HepG2 (cell line): ENCODE data around the gene IDUA. TPM values are rescaled to one million over a fixed set of nuclear protein-coding genes. Genes with fewer than 3 reads are reported as not detected.

ENCODE experiments used
- ATAC-seq: fragments of 200-7000 bp; cut with Tn5 transposase; 3 replicates; pipeline ENCODE4 v1.9.1; 2020; ENCODE audit warnings: mild to moderate bottlenecking, moderate library complexity
- BruUV-seq: library from RNA; stranded (reverse); fragments of 400-500 nt; replicated peaks from 2 replicates; lab custom pipeline; 2021; lab: Mats Ljungman, UMichigan
- CTCF ChIA-PET: fragments of 300-600 bp; formaldehyde crosslinking; extraction: SDS; loops from one replicate; lab custom pipeline; 2021; ENCODE audit warnings: low total read pairs, inconsistent platforms, low intra/inter-chr PET ratio; lab: Yijun Ruan, JAX
- POLR2A ChIA-PET: fragments of 350-600 bp; sonication (Branson Sonifier 250); formaldehyde crosslinking; loops from one replicate; lab custom pipeline; 2020; ENCODE audit warnings: antibody characterized with exemption, inconsistent platforms; lab: Yijun Ruan, JAX
- DNase-seq: peaks from one replicate; pipeline ENCODE4 v3.0.0-alpha.2; 2015; ENCODE audit warnings: low spot score
- FAIRE-seq: peaks from 3 replicates; lab custom pipeline; 2011; peaks lifted over from hg19 to GRCh38; lab: Jason Lieb, UNC
- H2AFZ ChIP-seq: one replicate; pipeline ENCODE4 v1.6.1; 2011; ENCODE audit warnings: low read length, inconsistent platforms
- H3K27ac ChIP-seq: fragments of 300-600 bp; 3 replicates; pipeline ENCODE4 v1.8.0; 2011; ENCODE audit warnings: mixed run types, mild to moderate bottlenecking, mixed read lengths, low read length, inconsistent platforms; ENCODE audit not compliant: insufficient read depth; ENCODE audit errors: extremely low read length
- H3K27me3 ChIP-seq, 2 experiments: fragments of 200-600 bp in 1 of 2; 2 replicates in 1 of 2; 3 replicates in 1 of 2; pipeline versions ENCODE4 v1.6.0 to v1.8.0; 2011; ENCODE audit warnings: low read length in 2 of 2, mild to moderate bottlenecking in 2 of 2, moderate library complexity in 2 of 2, inconsistent platforms in 1 of 2; ENCODE audit not compliant: insufficient read depth in 2 of 2, control insufficient read depth in 1 of 2
- H3K36me3 ChIP-seq, 2 experiments: fragments of 200-600 bp in 1 of 2; replicated peaks in 1 of 2; 2 replicates in 1 of 2; 3 replicates in 1 of 2; pipeline versions ENCODE4 v1.5.1 to v1.8.0; 2011; ENCODE audit warnings: low read length in 2 of 2, inconsistent platforms in 1 of 2; ENCODE audit not compliant: insufficient read depth in 2 of 2, control insufficient read depth in 1 of 2
- H3K4me1 ChIP-seq: 2 replicates; pipeline ENCODE4 v1.5.1; 2012; ENCODE audit warnings: low read length, inconsistent platforms; ENCODE audit not compliant: insufficient read depth
- H3K4me2 ChIP-seq: 2 replicates; pipeline ENCODE4 v1.6.0; 2011; ENCODE audit warnings: low read depth, low read length, inconsistent platforms
- H3K4me3 ChIP-seq, 3 experiments: fragments of 200-600 bp in 1 of 3; sonication (generic), shearing (Covaris generic) in 1 of 3; replicated peaks in 1 of 3; 2 replicates each; pipeline ENCODE4 v1.5.1; 2011 to 2016; ENCODE audit warnings: low read length in 3 of 3, inconsistent platforms in 2 of 3, low read depth in 2 of 3, mild to moderate bottlenecking in 2 of 3, control low read depth in 1 of 3, mixed read lengths in 1 of 3; ENCODE audit not compliant: insufficient read depth in 1 of 3
- H3K79me2 ChIP-seq: one replicate; pipeline ENCODE4 v1.6.1; 2011; ENCODE audit warnings: low read length, inconsistent platforms; ENCODE audit not compliant: insufficient read depth
- H3K9ac ChIP-seq: 2 replicates; pipeline ENCODE4 v1.6.0; 2011; ENCODE audit warnings: mild to moderate bottlenecking, low read depth, low read length, inconsistent platforms; ENCODE audit not compliant: insufficient read depth
- H3K9me3 ChIP-seq: 2 replicates; pipeline ENCODE4 v1.5.1; 2012; ENCODE audit warnings: mild to moderate bottlenecking, low read length
- H4K20me1 ChIP-seq: 2 replicates; pipeline ENCODE4 v1.6.0; 2011; ENCODE audit warnings: inconsistent platforms, mild to moderate bottlenecking, low read length, moderate library complexity; ENCODE audit not compliant: insufficient read depth
- ADNP ChIP-seq: sonication (generic); formaldehyde crosslinking; IDR thresholded peaks from 2 replicates; pipeline ENCODE4 v1.4.0; 2020; ENCODE audit warnings: missing genetic modification reagents
- ATF7-NPFF ChIP-seq: sonication (generic); formaldehyde crosslinking; IDR thresholded peaks from 2 replicates; pipeline ENCODE4 v1.8.1; 2023; ENCODE audit warnings: mild to moderate bottlenecking, low read depth, missing genetic modification reagents, moderate library complexity
- BORCS8-MEF2B ChIP-seq: sonication (generic); formaldehyde crosslinking; IDR thresholded peaks from 2 replicates; pipeline ENCODE4 v1.8.0; 2022; ENCODE audit warnings: mild to moderate bottlenecking, missing genetic modification reagents
- YEATS2 ChIP-seq: sonication (generic); formaldehyde crosslinking; IDR thresholded peaks from 2 replicates; pipeline ENCODE4 v1.4.0; 2020; ENCODE audit warnings: missing genetic modification reagents, borderline replicate concordance
- ZBTB34 ChIP-seq: sonication (generic); formaldehyde crosslinking; IDR thresholded peaks from 2 replicates; pipeline ENCODE4 v1.8.0; 2022; ENCODE audit warnings: mild to moderate bottlenecking, missing genetic modification reagents
- ZNF121 ChIP-seq: sonication (generic); formaldehyde crosslinking; IDR thresholded peaks from 2 replicates; pipeline ENCODE4 v1.5.0; 2020; ENCODE audit warnings: mild to moderate bottlenecking, missing genetic modification reagents
- ZNF333 ChIP-seq: sonication (generic); formaldehyde crosslinking; IDR thresholded peaks from 2 replicates; pipeline ENCODE4 v1.4.0; 2020; ENCODE audit warnings: mild to moderate bottlenecking, missing genetic modification reagents, borderline replicate concordance
- ZNF337 ChIP-seq: sonication (generic); formaldehyde crosslinking; IDR thresholded peaks from 2 replicates; pipeline ENCODE4 v1.5.1; 2020; ENCODE audit warnings: missing genetic modification reagents, low read depth, mild to moderate bottlenecking, borderline replicate concordance
- ZNF574 ChIP-seq: sonication (generic); formaldehyde crosslinking; IDR thresholded peaks from 2 replicates; pipeline ENCODE4 v1.4.0; 2020; ENCODE audit warnings: missing genetic modification reagents
- WGBS: methylation state at CpG from one replicate; pipeline ENCODE4 v1.1.6; 2017; ENCODE audit warnings: low lambda C conversion rate; 5-methylcytosine and 5-hydroxymethylcytosine counted together
- in situ Hi-C: cut with HindIII; loops from 2 replicates; pipeline ENCODE4 v1.10.0; 2017; ENCODE audit warnings: low pct_unique_long_range_greater_than_20kb; ENCODE audit not compliant: extremely low pct_ligation_motif_present
- intact Hi-C: fragments of 100-400 bp; cut with micrococcal nuclease; formaldehyde crosslinking; loops from one replicate; pipeline ENCODE4 v1.10.0; 2022; ENCODE audit not compliant: unreplicated experiment
- polyA plus RNA-seq, 8 experiments: library from polyadenylated mRNA; depleted of rRNA in 3 of 8; stranded (reverse) in 7 of 8; unstranded in 1 of 8; fragments of >200 nt; fragmentation: Illumina TruSeq in 4 of 8; extraction: Trizol in 4 of 8; gene quantifications; 2 replicates each; pipeline versions ENCODE4 v1.2.1 to v1.2.3, GENCODE V29; 2011 to 2016; ENCODE audit warnings: low read depth in 4 of 8, missing spikeins in 1 of 8, mixed read lengths in 1 of 8; ENCODE audit not compliant: insufficient read depth in 1 of 8
- total RNA-seq, 5 experiments: library from RNA; depleted of rRNA; stranded (reverse); fragments of >200 nt; fragmentation: Illumina TruSeq; extraction: Trizol; gene quantifications; 2 replicates each; pipeline ENCODE4 v1.2.3, GENCODE V29; 2016; ENCODE audit warnings: low read depth in 1 of 5
- TF ChIP-seq, protein P1 (sequence below): sonication (generic); formaldehyde crosslinking; IDR thresholded peaks from 2 replicates; pipeline ENCODE4 v1.4.0; 2020; ENCODE audit warnings: missing genetic modification reagents, borderline replicate concordance
- TF ChIP-seq, protein P2 (sequence below): sonication (generic); formaldehyde crosslinking; IDR thresholded peaks from 2 replicates; pipeline ENCODE4 v1.5.0; 2020; ENCODE audit warnings: missing genetic modification reagents, mild to moderate bottlenecking, borderline replicate concordance
- TF ChIP-seq, protein P3 (sequence below): sonication (generic); formaldehyde crosslinking; IDR thresholded peaks from 2 replicates; pipeline ENCODE4 v1.5.0; 2020; ENCODE audit warnings: missing genetic modification reagents

IDUA gene
- total and polyA plus RNA-seq, 2 of the 13 experiments (the other 11 are each of a cell fraction or from before 2014, with no cell fraction given) = 0.77 to 1.0 TPM

- no peak overlapping the region; a peak in 1 of 6 replicates for H3K4me3 ChIP-seq
- no peak overlapping the region for H3K4me2 ChIP-seq
- intact Hi-C loops (no loop called here), in situ Hi-C loops (no loop called here)
- peaks cover 69% of the 10 kb centered on the region for H3K4me1 ChIP-seq
- H3K9ac ChIP-seq = no peak overlapping the region
- H3K27me3 ChIP-seq = peaks cover 18 to 69% of the 10 kb centered on the region in 2 experiments
- no peaks in the 10 kb centered on the region for H3K79me2 ChIP-seq
- no peaks in the 10 kb centered on the region for H3K9me3 ChIP-seq
- BruUV-seq = no TSS peak
- peaks cover 14% of the 10 kb centered on the region; the same call in 1 of the 2 replicates for H4K20me1 ChIP-seq
- ATAC-seq (no peak), FAIRE-seq (no peak), DNase-seq (no peak)
- H3K36me3 ChIP-seq = no peaks in the 10 kb centered on the region
- POLR2A ChIA-PET = no interaction called here
- H2AFZ ChIP-seq = no peak overlapping the region
- WGBS = 27% methylated on average over 14 of the region's 36 CpGs
- CTCF ChIA-PET = no interaction called here
- H3K27ac ChIP-seq = no peak overlapping the region
- no peak for TF ChIP-seq ADNP (CRISPR knock-in tag)
- no peak for TF ChIP-seq ATF7-NPFF
- no peak for TF ChIP-seq ZNF574 (CRISPR knock-in tag)
- TF ChIP-seq, protein P1, sequence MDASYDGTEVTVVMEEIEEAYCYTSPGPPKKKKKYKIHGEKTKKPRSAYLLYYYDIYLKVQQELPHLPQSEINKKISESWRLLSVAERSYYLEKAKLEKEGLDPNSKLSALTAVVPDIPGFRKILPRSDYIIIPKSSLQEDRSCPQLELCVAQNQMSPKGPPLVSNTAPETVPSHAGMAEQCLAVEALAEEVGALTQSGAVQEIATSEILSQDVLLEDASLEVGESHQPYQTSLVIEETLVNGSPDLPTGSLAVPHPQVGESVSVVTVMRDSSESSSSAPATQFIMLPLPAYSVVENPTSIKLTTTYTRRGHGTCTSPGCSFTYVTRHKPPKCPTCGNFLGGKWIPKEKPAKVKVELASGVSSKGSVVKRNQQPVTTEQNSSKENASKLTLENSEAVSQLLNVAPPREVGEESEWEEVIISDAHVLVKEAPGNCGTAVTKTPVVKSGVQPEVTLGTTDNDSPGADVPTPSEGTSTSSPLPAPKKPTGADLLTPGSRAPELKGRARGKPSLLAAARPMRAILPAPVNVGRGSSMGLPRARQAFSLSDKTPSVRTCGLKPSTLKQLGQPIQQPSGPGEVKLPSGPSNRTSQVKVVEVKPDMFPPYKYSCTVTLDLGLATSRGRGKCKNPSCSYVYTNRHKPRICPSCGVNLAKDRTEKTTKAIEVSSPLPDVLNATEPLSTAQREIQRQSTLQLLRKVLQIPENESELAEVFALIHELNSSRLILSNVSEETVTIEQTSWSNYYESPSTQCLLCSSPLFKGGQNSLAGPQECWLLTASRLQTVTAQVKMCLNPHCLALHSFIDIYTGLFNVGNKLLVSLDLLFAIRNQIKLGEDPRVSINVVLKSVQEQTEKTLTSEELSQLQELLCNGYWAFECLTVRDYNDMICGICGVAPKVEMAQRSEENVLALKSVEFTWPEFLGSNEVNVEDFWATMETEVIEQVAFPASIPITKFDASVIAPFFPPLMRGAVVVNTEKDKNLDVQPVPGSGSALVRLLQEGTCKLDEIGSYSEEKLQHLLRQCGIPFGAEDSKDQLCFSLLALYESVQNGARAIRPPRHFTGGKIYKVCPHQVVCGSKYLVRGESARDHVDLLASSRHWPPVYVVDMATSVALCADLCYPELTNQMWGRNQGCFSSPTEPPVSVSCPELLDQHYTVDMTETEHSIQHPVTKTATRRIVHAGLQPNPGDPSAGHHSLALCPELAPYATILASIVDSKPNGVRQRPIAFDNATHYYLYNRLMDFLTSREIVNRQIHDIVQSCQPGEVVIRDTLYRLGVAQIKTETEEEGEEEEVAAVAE (CRISPR knock-in tag) = no peak
- no peak for TF ChIP-seq ZNF121
- no peak for TF ChIP-seq BORCS8-MEF2B (CRISPR knock-in tag)
- TF ChIP-seq ZNF333 (CRISPR knock-in tag) = no peak
- TF ChIP-seq, protein P2, sequence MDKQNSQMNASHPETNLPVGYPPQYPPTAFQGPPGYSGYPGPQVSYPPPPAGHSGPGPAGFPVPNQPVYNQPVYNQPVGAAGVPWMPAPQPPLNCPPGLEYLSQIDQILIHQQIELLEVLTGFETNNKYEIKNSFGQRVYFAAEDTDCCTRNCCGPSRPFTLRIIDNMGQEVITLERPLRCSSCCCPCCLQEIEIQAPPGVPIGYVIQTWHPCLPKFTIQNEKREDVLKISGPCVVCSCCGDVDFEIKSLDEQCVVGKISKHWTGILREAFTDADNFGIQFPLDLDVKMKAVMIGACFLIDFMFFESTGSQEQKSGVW (CRISPR knock-in tag) = no peak
- TF ChIP-seq, protein P3, sequence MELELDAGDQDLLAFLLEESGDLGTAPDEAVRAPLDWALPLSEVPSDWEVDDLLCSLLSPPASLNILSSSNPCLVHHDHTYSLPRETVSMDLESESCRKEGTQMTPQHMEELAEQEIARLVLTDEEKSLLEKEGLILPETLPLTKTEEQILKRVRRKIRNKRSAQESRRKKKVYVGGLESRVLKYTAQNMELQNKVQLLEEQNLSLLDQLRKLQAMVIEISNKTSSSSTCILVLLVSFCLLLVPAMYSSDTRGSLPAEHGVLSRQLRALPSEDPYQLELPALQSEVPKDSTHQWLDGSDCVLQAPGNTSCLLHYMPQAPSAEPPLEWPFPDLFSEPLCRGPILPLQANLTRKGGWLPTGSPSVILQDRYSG (CRISPR knock-in tag) = no peak
- no peak for TF ChIP-seq YEATS2 (CRISPR knock-in tag)
- TF ChIP-seq ZNF337 (CRISPR knock-in tag) = no peak
- TF ChIP-seq ZBTB34 (CRISPR knock-in tag) = no peak
Observed at GRCh38 chr4:1041147-1041935, 54.5 kb downstream of the IDUA start.
